ENCODE results near the gene FAM78B. TPM values are rescaled to one million over a fixed set of nuclear protein-coding genes. Genes with fewer than 3 reads are reported as not detected.

FAM78B gene
- total and polyA plus RNA-seq, 2 experiments from 2014 or later, result 0.16 to 0.43 TPM

DNA sequence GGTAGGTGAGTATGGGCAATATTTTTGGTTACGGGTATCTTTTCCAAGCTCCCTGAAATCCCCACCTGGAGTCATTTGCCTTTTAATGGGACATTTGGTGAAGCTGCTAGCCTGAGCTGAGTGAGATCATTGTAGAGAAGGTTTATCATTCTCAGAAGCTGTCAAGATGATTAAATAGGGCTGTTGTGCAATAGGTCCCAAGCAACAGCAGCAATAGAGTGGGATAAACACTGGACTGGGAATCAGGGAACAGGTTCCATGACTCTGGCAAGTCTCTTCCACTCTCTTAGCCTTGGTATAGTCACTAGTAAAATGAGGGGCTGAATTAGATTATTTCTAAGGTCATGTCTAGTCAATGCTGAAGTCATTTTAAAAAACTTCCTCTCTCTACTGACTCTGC lies 30.3 kb upstream of the FAM78B start:
- Histone ChIP-seq H3K9me2 (ENCODE audit: insufficient read depth) (no peaks in the 10 kb centered on the region), H3K27ac (no peak overlapping the region), H2AFZ (no peak overlapping the region), H3K9me3 (ENCODE audit: low read depth) (no peaks in the 10 kb centered on the region), H4K20me1 (ENCODE audit: insufficient read depth) (no peaks in the 10 kb centered on the region), H3K4me3 (no peak overlapping the region), H3K9ac (no peak overlapping the region), H3K4me2 (ENCODE audit: unreplicated experiment) (no peak overlapping the region), H3K27me3 (replicated peaks; ENCODE audit: insufficient read depth) (no peaks in the 10 kb centered on the region), H3K79me2 (ENCODE audit: insufficient read depth) (no peaks in the 10 kb centered on the region), H3F3A (ENCODE audit: insufficient read depth) (no peaks in the 10 kb centered on the region), H3K4me1 (ENCODE audit: insufficient read depth) (no peaks in the 10 kb centered on the region), H3K36me3 (ENCODE audit: low read depth) (no peaks in the 10 kb centered on the region)
- in situ Hi-C loops (cut with MboI), result no loop called here
- 29 to 37% methylated on average over 1 of the region's 1 CpG for WGBS, 2 experiments (ENCODE audit: low coverage in 1 of 2, low lambda C conversion rate in 2 of 2, missing lambda C conversion rate in 2 of 2)
- TF ChIP-seq EZH2 (IDR thresholded peaks at IDR 0.05; ENCODE audit: insufficient read depth, poor library complexity, severe bottlenecking) (no peak), EZH2phosphoT487 (IDR thresholded peaks at IDR 0.05; ENCODE audit: insufficient read depth, low read depth) (no peak)
- no peak for DNase-seq

DNA sequence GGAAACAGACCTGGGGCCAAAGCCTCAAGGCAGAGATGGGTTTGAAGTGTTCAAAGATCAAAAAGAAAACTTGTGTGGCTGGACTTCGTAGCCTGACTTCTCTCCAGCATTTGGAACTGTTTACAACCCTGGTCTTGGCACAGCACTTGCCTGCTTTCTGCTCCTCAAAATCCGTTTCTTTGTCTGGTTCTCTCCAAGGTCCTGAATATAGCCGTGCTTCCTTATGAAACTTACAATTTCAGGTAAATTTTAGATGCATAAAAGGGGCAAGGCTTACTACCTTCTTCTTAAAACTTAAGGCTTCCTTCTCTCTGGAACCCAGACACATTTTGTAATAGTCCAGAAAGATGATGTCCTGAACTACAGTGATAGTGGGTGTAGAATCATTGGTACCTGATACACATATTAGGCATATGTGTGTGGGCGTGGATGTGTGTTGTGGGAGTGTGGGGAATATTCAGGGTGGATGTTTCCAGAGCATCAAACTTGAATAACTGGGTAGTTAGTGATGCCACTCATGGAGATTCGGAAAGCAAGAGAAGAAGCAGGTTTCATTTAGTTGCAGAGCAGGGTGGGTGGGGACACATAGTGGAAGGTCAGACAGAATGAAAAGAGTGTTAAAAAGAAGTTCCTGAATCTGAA lies 26.4 kb upstream of the FAM78B start:
- no peaks in the 10 kb centered on the region for H3K79me2 ChIP-seq (ENCODE audit: insufficient read depth)
- no peak overlapping the region for H3K4me2 ChIP-seq (ENCODE audit: unreplicated experiment)
- H2AFZ ChIP-seq, result no peak overlapping the region
- no peaks in the 10 kb centered on the region for H4K20me1 ChIP-seq (ENCODE audit: insufficient read depth)
- no peaks in the 10 kb centered on the region for H3F3A ChIP-seq (ENCODE audit: insufficient read depth)
- no peaks in the 10 kb centered on the region for H3K4me1 ChIP-seq (ENCODE audit: insufficient read depth)
- no peaks in the 10 kb centered on the region for H3K9me3 ChIP-seq (ENCODE audit: low read depth)
- 4 to 5% methylated on average over 5 of the region's 5 CpGs for WGBS, 2 experiments (ENCODE audit: low coverage in 1 of 2, low lambda C conversion rate in 2 of 2, missing lambda C conversion rate in 2 of 2)
- no peak for DNase-seq
- no peaks in the 10 kb centered on the region for H3K36me3 ChIP-seq (ENCODE audit: low read depth)
- TF ChIP-seq EZH2phosphoT487 (IDR thresholded peaks at IDR 0.05; ENCODE audit: insufficient read depth, low read depth) (no peak), EZH2 (IDR thresholded peaks at IDR 0.05; ENCODE audit: insufficient read depth, poor library complexity, severe bottlenecking) (no peak)
- H3K4me3 ChIP-seq, result no peak overlapping the region
- no peak overlapping the region for H3K27ac ChIP-seq
- no peak overlapping the region for H3K9ac ChIP-seq
- no peaks in the 10 kb centered on the region for H3K27me3 ChIP-seq (replicated peaks; ENCODE audit: insufficient read depth)
- H3K9me2 ChIP-seq (ENCODE audit: insufficient read depth), result no peaks in the 10 kb centered on the region
- in situ Hi-C loops (cut with MboI), result no loop called here

DNA sequence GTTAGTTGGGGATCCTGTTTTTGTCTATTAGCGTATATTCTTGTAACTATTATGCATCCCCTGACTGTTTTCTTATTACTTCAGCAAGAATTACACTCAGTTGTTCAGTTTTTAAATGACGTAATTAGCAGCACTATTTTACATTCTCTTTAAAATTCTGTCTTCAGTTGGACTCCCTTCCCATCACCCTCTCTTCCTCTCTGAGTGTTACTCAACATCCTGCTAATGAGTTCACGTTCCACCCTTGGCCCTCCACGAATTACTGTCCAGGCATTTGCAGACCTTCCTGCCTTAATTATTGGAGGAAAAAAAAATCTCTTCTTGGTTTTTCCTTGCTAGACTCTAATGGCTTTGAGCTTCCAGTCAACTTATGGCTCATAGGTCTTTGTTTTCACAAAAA lies 23.6 kb upstream of the FAM78B start:
- no peaks in the 10 kb centered on the region for H3K4me1 ChIP-seq (ENCODE audit: insufficient read depth)
- H3K27ac ChIP-seq, result no peak overlapping the region
- no peak overlapping the region for H2AFZ ChIP-seq
- no peak overlapping the region for H3K4me3 ChIP-seq
- TF ChIP-seq EZH2phosphoT487 (IDR thresholded peaks at IDR 0.05; ENCODE audit: insufficient read depth, low read depth) (no peak), EZH2 (IDR thresholded peaks at IDR 0.05; ENCODE audit: insufficient read depth, poor library complexity, severe bottlenecking) (no peak)
- 18% methylated on average over 4 of the region's 4 CpGs for WGBS, 2 experiments (ENCODE audit: low coverage in 1 of 2, low lambda C conversion rate in 2 of 2, missing lambda C conversion rate in 2 of 2)
- no peak for DNase-seq
- H3K4me2 ChIP-seq (ENCODE audit: unreplicated experiment), result no peak overlapping the region
- H3F3A ChIP-seq (ENCODE audit: insufficient read depth), result no peaks in the 10 kb centered on the region
- H3K9me3 ChIP-seq (ENCODE audit: low read depth), result no peaks in the 10 kb centered on the region
- no peaks in the 10 kb centered on the region for H4K20me1 ChIP-seq (ENCODE audit: insufficient read depth)
- H3K79me2 ChIP-seq (ENCODE audit: insufficient read depth), result no peaks in the 10 kb centered on the region
- no peaks in the 10 kb centered on the region for H3K9me2 ChIP-seq (ENCODE audit: insufficient read depth)
- in situ Hi-C loops (cut with MboI), result no loop called here
- H3K9ac ChIP-seq, result no peak overlapping the region
- no peaks in the 10 kb centered on the region for H3K27me3 ChIP-seq (replicated peaks; ENCODE audit: insufficient read depth)
- H3K36me3 ChIP-seq (ENCODE audit: low read depth), result no peaks in the 10 kb centered on the region

DNA sequence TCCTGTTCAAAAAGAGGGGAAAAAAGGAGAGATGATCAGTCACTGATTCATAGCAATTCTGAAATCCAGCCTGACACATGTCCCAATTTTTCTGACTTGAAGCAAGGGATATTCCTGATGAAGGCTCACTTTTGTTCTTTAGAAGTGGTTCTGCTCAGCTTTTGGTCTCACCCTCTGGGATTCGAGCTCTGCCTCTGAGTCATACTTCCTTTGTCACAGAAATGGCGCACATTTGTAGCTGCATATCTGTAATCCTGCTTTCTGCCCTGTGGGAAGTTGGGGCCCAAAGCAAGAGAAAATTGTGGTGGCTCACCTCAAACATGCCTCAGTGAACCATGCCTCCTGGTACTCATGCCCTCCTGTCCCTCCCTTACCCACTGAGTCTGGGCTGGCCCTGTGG lies 22.3 kb upstream of the FAM78B start:
- Histone ChIP-seq H3K27ac (no peak overlapping the region), H3K4me2 (ENCODE audit: unreplicated experiment) (no peak overlapping the region), H4K20me1 (ENCODE audit: insufficient read depth) (no peaks in the 10 kb centered on the region), H3F3A (ENCODE audit: insufficient read depth) (no peaks in the 10 kb centered on the region), H3K9me2 (ENCODE audit: insufficient read depth) (no peaks in the 10 kb centered on the region), H2AFZ (no peak overlapping the region), H3K27me3 (replicated peaks; ENCODE audit: insufficient read depth) (no peaks in the 10 kb centered on the region), H3K36me3 (ENCODE audit: low read depth) (no peaks in the 10 kb centered on the region), H3K4me3 (no peak overlapping the region), H3K79me2 (ENCODE audit: insufficient read depth) (no peaks in the 10 kb centered on the region), H3K9ac (no peak overlapping the region), H3K9me3 (ENCODE audit: low read depth) (no peaks in the 10 kb centered on the region), H3K4me1 (ENCODE audit: insufficient read depth) (no peaks in the 10 kb centered on the region)
- TF ChIP-seq EZH2 (IDR thresholded peaks at IDR 0.05; ENCODE audit: insufficient read depth, poor library complexity, severe bottlenecking), result no peak
- TF ChIP-seq EZH2phosphoT487 (IDR thresholded peaks at IDR 0.05; ENCODE audit: insufficient read depth, low read depth), result no peak
- no peak for DNase-seq
- in situ Hi-C loops (cut with MboI), result no loop called here
- WGBS, 2 experiments (ENCODE audit: low coverage in 1 of 2, low lambda C conversion rate in 2 of 2, missing lambda C conversion rate in 2 of 2), result 13 to 16% methylated on average over 2 of the region's 2 CpGs

DNA sequence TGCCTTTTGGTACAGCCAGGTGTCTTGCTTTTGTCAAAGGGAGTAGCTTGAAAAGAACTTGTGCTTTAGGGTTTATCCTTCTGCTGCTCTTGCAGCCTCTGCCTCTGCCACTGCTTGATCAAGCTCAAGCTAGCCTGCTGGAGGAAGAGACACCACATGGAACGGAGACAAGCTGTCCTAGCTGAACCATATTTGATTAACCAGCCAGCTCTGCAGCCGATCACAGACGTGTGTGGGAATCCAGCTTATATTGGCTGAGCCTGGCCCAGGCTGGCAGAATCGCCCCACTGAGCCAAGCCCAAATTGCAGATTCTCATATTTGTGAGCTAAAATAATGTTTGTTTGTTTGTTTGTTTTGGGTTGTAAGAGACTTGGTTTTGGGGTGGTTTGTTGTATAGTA lies 18.7 kb upstream of the FAM78B start:
- no peaks in the 10 kb centered on the region for H3K9me2 ChIP-seq (ENCODE audit: insufficient read depth)
- no peaks in the 10 kb centered on the region for H3K79me2 ChIP-seq (ENCODE audit: insufficient read depth)
- H3K4me1 ChIP-seq (ENCODE audit: insufficient read depth), result no peaks in the 10 kb centered on the region
- H3K27me3 ChIP-seq (replicated peaks; ENCODE audit: insufficient read depth), result no peaks in the 10 kb centered on the region
- TF ChIP-seq EZH2phosphoT487 (IDR thresholded peaks at IDR 0.05; ENCODE audit: insufficient read depth, low read depth) (no peak), EZH2 (IDR thresholded peaks at IDR 0.05; ENCODE audit: insufficient read depth, poor library complexity, severe bottlenecking) (no peak)
- H3K4me2 ChIP-seq (ENCODE audit: unreplicated experiment), result no peak overlapping the region
- no peak overlapping the region for H2AFZ ChIP-seq
- H3K9ac ChIP-seq, result no peak overlapping the region
- WGBS, 2 experiments (ENCODE audit: low coverage in 1 of 2, low lambda C conversion rate in 2 of 2, missing lambda C conversion rate in 2 of 2), result 30 to 32% methylated on average over 4 of the region's 4 CpGs
- in situ Hi-C loops (cut with MboI), result no loop called here
- H3K27ac ChIP-seq, result no peak overlapping the region
- DNase-seq, result no peak
- no peaks in the 10 kb centered on the region for H3F3A ChIP-seq (ENCODE audit: insufficient read depth)
- H4K20me1 ChIP-seq (ENCODE audit: insufficient read depth), result no peaks in the 10 kb centered on the region
- no peak overlapping the region for H3K4me3 ChIP-seq
- no peaks in the 10 kb centered on the region for H3K36me3 ChIP-seq (ENCODE audit: low read depth)
- H3K9me3 ChIP-seq (ENCODE audit: low read depth), result no peaks in the 10 kb centered on the region
